ENCODE measurements around the gene ASMT.

The ASMT gene

GRCh38 chrX:1591102-1591862, 23.6 kb upstream of the ASMT start, which contains the start of gene AKAP17A:
AKAP17A (plus strand) TSS chrX:1591604; CDS start chrX:1593463, 1,859 bp downstream.
- Histone ChIP-seq H3K4me3 (ENCODE audit: low read length) (peak within 1 kb of the TSS; percentile 84), H3K9ac (ENCODE audit: low read length) (peak within 1 kb of the TSS; percentile 20), H3K27me3 (ENCODE audit: control insufficient read depth, insufficient read depth, low read length) (no peaks in the 10 kb centered on the region), H3K27ac (ENCODE audit: low read depth, low read length) (peak within 1 kb of the TSS; percentile 64), H3K4me1 (ENCODE audit: control insufficient read depth, insufficient read depth, low read length) (peaks cover 6% of the 10 kb centered on the region), H3K36me3 (ENCODE audit: control insufficient read depth, insufficient read depth, low read length) (peaks cover 22% of the 10 kb centered on the region)

- peak overlapping the region; percentile 64 for H3K27ac ChIP-seq (ENCODE audit: low read depth, low read length)
- H3K4me1 ChIP-seq (ENCODE audit: control insufficient read depth, insufficient read depth, low read length) = peaks cover 6% of the 10 kb centered on the region
- H3K27me3 ChIP-seq (ENCODE audit: control insufficient read depth, insufficient read depth, low read length) = no peaks in the 10 kb centered on the region
- peak overlapping the region; percentile 20 for H3K9ac ChIP-seq (ENCODE audit: low read length)
- H3K4me3 ChIP-seq (ENCODE audit: low read length) = peak overlapping the region; percentile 84
- peaks cover 27% of the 10 kb centered on the region for H3K36me3 ChIP-seq (ENCODE audit: control insufficient read depth, insufficient read depth, low read length)
Measured at GRCh38 chrX:1591863-1592469, 22.9 kb upstream of the ASMT start.

- Histone ChIP-seq H3K9ac (ENCODE audit: low read length) (peak overlapping the region; percentile 25), H3K27ac (ENCODE audit: low read depth, low read length) (no peak overlapping the region), H3K27me3 (ENCODE audit: control insufficient read depth, insufficient read depth, low read length) (no peaks in the 10 kb centered on the region), H3K36me3 (ENCODE audit: control insufficient read depth, insufficient read depth, low read length) (peaks cover 33% of the 10 kb centered on the region), H3K4me1 (ENCODE audit: control insufficient read depth, insufficient read depth, low read length) (peaks cover 6% of the 10 kb centered on the region), H3K4me3 (ENCODE audit: low read length) (peak overlapping the region; percentile 84)
Measured at GRCh38 chrX:1592470-1593142, 22.3 kb upstream of the ASMT start.

GRCh38 chrX:1593286-1594271, 21.3 kb upstream of the ASMT start:
- Histone ChIP-seq H3K27ac (ENCODE audit: low read depth, low read length) (no peak overlapping the region), H3K9ac (ENCODE audit: low read length) (no peak overlapping the region), H3K4me1 (ENCODE audit: control insufficient read depth, insufficient read depth, low read length) (peaks cover 6% of the 10 kb centered on the region), H3K4me3 (ENCODE audit: low read length) (peak overlapping the region; percentile 84), H3K36me3 (ENCODE audit: control insufficient read depth, insufficient read depth, low read length) (peaks cover 40% of the 10 kb centered on the region), H3K27me3 (ENCODE audit: control insufficient read depth, insufficient read depth, low read length) (no peaks in the 10 kb centered on the region)

- no peak overlapping the region for H3K27ac ChIP-seq (ENCODE audit: low read depth, low read length)
- H3K9ac ChIP-seq (ENCODE audit: low read length) = no peak overlapping the region
- H3K27me3 ChIP-seq (ENCODE audit: control insufficient read depth, insufficient read depth, low read length) = no peaks in the 10 kb centered on the region
- H3K4me1 ChIP-seq (ENCODE audit: control insufficient read depth, insufficient read depth, low read length) = peaks cover 6% of the 10 kb centered on the region
- peaks cover 61% of the 10 kb centered on the region for H3K36me3 ChIP-seq (ENCODE audit: control insufficient read depth, insufficient read depth, low read length)
- no peak overlapping the region for H3K4me3 ChIP-seq (ENCODE audit: low read length)
Measured at GRCh38 chrX:1595711-1596060, 19.2 kb upstream of the ASMT start.

- Histone ChIP-seq H3K36me3 (ENCODE audit: control insufficient read depth, insufficient read depth, low read length) (peaks cover 71% of the 10 kb centered on the region), H3K27ac (ENCODE audit: low read depth, low read length) (no peak overlapping the region), H3K27me3 (ENCODE audit: control insufficient read depth, insufficient read depth, low read length) (no peaks in the 10 kb centered on the region), H3K9ac (ENCODE audit: low read length) (no peak overlapping the region), H3K4me1 (ENCODE audit: control insufficient read depth, insufficient read depth, low read length) (peaks cover 6% of the 10 kb centered on the region), H3K4me3 (ENCODE audit: low read length) (no peak overlapping the region)
Measured at GRCh38 chrX:1596676-1597344, 18.0 kb upstream of the ASMT start.

GRCh38 chrX:1597345-1598020, 17.4 kb upstream of the ASMT start:
- Histone ChIP-seq H3K4me1 (ENCODE audit: control insufficient read depth, insufficient read depth, low read length) (peaks cover 6% of the 10 kb centered on the region), H3K4me3 (ENCODE audit: low read length) (no peak overlapping the region), H3K36me3 (ENCODE audit: control insufficient read depth, insufficient read depth, low read length) (peaks cover 78% of the 10 kb centered on the region), H3K27me3 (ENCODE audit: control insufficient read depth, insufficient read depth, low read length) (no peaks in the 10 kb centered on the region), H3K9ac (ENCODE audit: low read length) (no peak overlapping the region), H3K27ac (ENCODE audit: low read depth, low read length) (no peak overlapping the region)

GRCh38 chrX:1598021-1598875, 16.6 kb upstream of the ASMT start:
- Histone ChIP-seq H3K4me1 (ENCODE audit: control insufficient read depth, insufficient read depth, low read length) (peaks cover 3% of the 10 kb centered on the region), H3K4me3 (ENCODE audit: low read length) (no peak overlapping the region), H3K27ac (ENCODE audit: low read depth, low read length) (no peak overlapping the region), H3K36me3 (ENCODE audit: control insufficient read depth, insufficient read depth, low read length) (peaks cover 79% of the 10 kb centered on the region), H3K27me3 (ENCODE audit: control insufficient read depth, insufficient read depth, low read length) (no peaks in the 10 kb centered on the region), H3K9ac (ENCODE audit: low read length) (no peak overlapping the region)

- no peaks in the 10 kb centered on the region for H3K27me3 ChIP-seq (ENCODE audit: control insufficient read depth, insufficient read depth, low read length)
- no peak overlapping the region for H3K4me3 ChIP-seq (ENCODE audit: low read length)
- H3K9ac ChIP-seq (ENCODE audit: low read length) = no peak overlapping the region
- H3K36me3 ChIP-seq (ENCODE audit: control insufficient read depth, insufficient read depth, low read length) = peaks cover 74% of the 10 kb centered on the region
- H3K27ac ChIP-seq (ENCODE audit: low read depth, low read length) = no peak overlapping the region
- H3K4me1 ChIP-seq (ENCODE audit: control insufficient read depth, insufficient read depth, low read length) = no peaks in the 10 kb centered on the region
Measured at GRCh38 chrX:1598876-1599790, 15.7 kb upstream of the ASMT start.

Measured in rectal smooth muscle tissue (tissue), 1 donor.